Measurements from ENCODE around the gene DUSP18. TPM values are rescaled to one million over a fixed set of nuclear protein-coding genes. Genes with fewer than 3 reads are reported as not detected.
"Not testable (repeated sequence)": the region's sequence is repeated elsewhere in the genome, so short reads cannot be mapped to it uniquely, and the experiment has no call there.

Gene DUSP18
- total RNA-seq, 1 donor from 2014 or later = 5.9 TPM

- DNase-seq = no peak
Measured at GRCh38 chr22:30640361-30640760, 27.3 kb downstream of the DUSP18 start.

GRCh38 chr22:30637701-30638114 is 30.0 kb downstream of the DUSP18 start:
- no peak for DNase-seq

GRCh38 chr22:30636226-30637077 is 31.2 kb downstream of the DUSP18 start:
- no peak for DNase-seq

GRCh38 chr22:30635273-30636225 is 32.1 kb downstream of the DUSP18 start, which contains the start of gene SLC35E4:
Gene SLC35E4 (plus strand): TSS chr22:30635781. CDS start chr22:30636451, 670 bp downstream.
- DNase-seq = peak; percentile 95

GRCh38 chr22:30634471-30635233 is 33.0 kb downstream of the DUSP18 start:
- peak; percentile 91 for DNase-seq

GRCh38 chr22:30631469-30631868 is 36.2 kb downstream of the DUSP18 start:
- not testable (repeated sequence) for DNase-seq

- DNase-seq = peak; percentile 37
Measured at GRCh38 chr22:30628491-30628890, 39.2 kb downstream of the DUSP18 start.

- DNase-seq = no peak
Measured at GRCh38 chr22:30627471-30627870, 40.2 kb downstream of the DUSP18 start.

- DNase-seq = no peak
Measured at GRCh38 chr22:30626413-30626812, 41.3 kb downstream of the DUSP18 start.

GRCh38 chr22:30619909-30620308 is 47.8 kb downstream of the DUSP18 start:
- DNase-seq = not testable (repeated sequence)

- DNase-seq = no peak
Measured at GRCh38 chr22:30617819-30618218, 49.9 kb downstream of the DUSP18 start.

- DNase-seq = no peak
Measured at GRCh38 chr22:30615543-30615954, 52.1 kb downstream of the DUSP18 start.

GRCh38 chr22:30614879-30615278 is 52.8 kb downstream of the DUSP18 start:
- no peak for DNase-seq

GRCh38 chr22:30614268-30614667 is 53.4 kb downstream of the DUSP18 start:
- DNase-seq = no peak

- DNase-seq = no peak
Measured at GRCh38 chr22:30612789-30613188, 54.9 kb downstream of the DUSP18 start.

Other genes with a start within 250 kb of the DUSP18 start
- gene MTFP1, start 242.1 kb downstream of the DUSP18 start, total RNA-seq = 5.7 TPM
- gene SEC14L3, start 195.9 kb downstream of the DUSP18 start, total RNA-seq = not detected
- gene SEC14L4, start 162.2 kb downstream of the DUSP18 start, total RNA-seq = 0.82 TPM
- 0.21 TPM for gene SEC14L6, start 121.1 kb downstream of the DUSP18 start, total RNA-seq
- 5.3 TPM for gene GAL3ST1, start 93.2 kb downstream of the DUSP18 start, total RNA-seq
- 34.2 TPM for gene PES1, start 76.0 kb downstream of the DUSP18 start, total RNA-seq
- gene TCN2, start 60.7 kb downstream of the DUSP18 start, total RNA-seq = 6.7 TPM
- gene SLC35E4, start 32.1 kb downstream of the DUSP18 start, total RNA-seq = 3.1 TPM
- 6.8 TPM for gene OSBP2, start 27.0 kb upstream of the DUSP18 start, total RNA-seq